Immature natural killer cell (primary cell): ENCODE measurements around the gene KLHL13. TPM values are rescaled to one million over a fixed set of nuclear protein-coding genes. Genes with fewer than 3 reads are reported as not detected.
A peak's percentile ranks its signal among the peaks of the same experiment; 100 is the strongest.
"Not testable (repeated sequence)": the region's sequence is repeated elsewhere in the genome, so short reads cannot be mapped to it uniquely, and the experiment has no call there.

Source experiments
- DNase-seq, 3 donors: peaks; one replicate each; pipeline ENCODE4 v3.0.0; 2022; ENCODE audit warnings: mixed read lengths in 1 of 3
- H3K27ac Mint-ChIP-seq, 6 donors: one replicate each; pipeline ENCODE4 v1.8.0; 2020; ENCODE audit warnings: mixed read lengths in 6 of 6, mild to moderate bottlenecking in 5 of 6, inconsistent platforms in 4 of 6, moderate library complexity in 3 of 6
- H3K27me3 Mint-ChIP-seq, 3 donors: one replicate each; pipeline ENCODE4 v1.8.0; 2020 to 2021; ENCODE audit warnings: low read depth in 3 of 3, mild to moderate bottlenecking in 3 of 3, mixed read lengths in 3 of 3, moderate library complexity in 3 of 3, inconsistent platforms in 1 of 3
- H3K36me3 Mint-ChIP-seq, 3 donors: one replicate each; pipeline ENCODE4 v1.8.0; 2020; ENCODE audit warnings: mixed read lengths in 3 of 3, inconsistent platforms in 2 of 3, mild to moderate bottlenecking in 2 of 3
- H3K4me1 Mint-ChIP-seq, 2 donors: one replicate each; pipeline ENCODE4 v1.8.0; 2020; ENCODE audit warnings: inconsistent platforms in 2 of 2, mild to moderate bottlenecking in 2 of 2, mixed read lengths in 2 of 2, moderate library complexity in 1 of 2
- H3K4me3 Mint-ChIP-seq, 5 donors: one replicate each; pipeline ENCODE4 v1.8.0; 2020; ENCODE audit warnings: mild to moderate bottlenecking in 5 of 5, mixed read lengths in 5 of 5, inconsistent platforms in 3 of 5, moderate library complexity in 3 of 5
- H3K9me3 Mint-ChIP-seq, 6 donors: one replicate each; pipeline ENCODE4 v1.8.0; 2020; ENCODE audit warnings: mild to moderate bottlenecking in 6 of 6, mixed read lengths in 6 of 6, inconsistent platforms in 4 of 6, moderate library complexity in 3 of 6
- polyA plus RNA-seq, 3 donors: library from polyadenylated mRNA; unstranded; fragments of 300-500 nt; fragmentation: Illumina TruSeq; gene quantifications; one replicate each; pipeline ENCODE4 v1.2.3, GENCODE V29; 2021

KLHL13 gene, protein sequence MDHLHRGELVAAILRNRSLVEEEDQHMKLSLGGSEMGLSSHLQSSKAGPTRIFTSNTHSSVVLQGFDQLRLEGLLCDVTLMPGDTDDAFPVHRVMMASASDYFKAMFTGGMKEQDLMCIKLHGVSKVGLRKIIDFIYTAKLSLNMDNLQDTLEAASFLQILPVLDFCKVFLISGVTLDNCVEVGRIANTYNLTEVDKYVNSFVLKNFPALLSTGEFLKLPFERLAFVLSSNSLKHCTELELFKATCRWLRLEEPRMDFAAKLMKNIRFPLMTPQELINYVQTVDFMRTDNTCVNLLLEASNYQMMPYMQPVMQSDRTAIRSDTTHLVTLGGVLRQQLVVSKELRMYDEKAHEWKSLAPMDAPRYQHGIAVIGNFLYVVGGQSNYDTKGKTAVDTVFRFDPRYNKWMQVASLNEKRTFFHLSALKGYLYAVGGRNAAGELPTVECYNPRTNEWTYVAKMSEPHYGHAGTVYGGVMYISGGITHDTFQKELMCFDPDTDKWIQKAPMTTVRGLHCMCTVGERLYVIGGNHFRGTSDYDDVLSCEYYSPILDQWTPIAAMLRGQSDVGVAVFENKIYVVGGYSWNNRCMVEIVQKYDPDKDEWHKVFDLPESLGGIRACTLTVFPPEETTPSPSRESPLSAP
- 1 to 10 TPM in 2 of 3 donors, under 1 TPM in 1; 0.43 to 2.6 (median 1.3) TPM for polyA plus RNA-seq

DNA sequence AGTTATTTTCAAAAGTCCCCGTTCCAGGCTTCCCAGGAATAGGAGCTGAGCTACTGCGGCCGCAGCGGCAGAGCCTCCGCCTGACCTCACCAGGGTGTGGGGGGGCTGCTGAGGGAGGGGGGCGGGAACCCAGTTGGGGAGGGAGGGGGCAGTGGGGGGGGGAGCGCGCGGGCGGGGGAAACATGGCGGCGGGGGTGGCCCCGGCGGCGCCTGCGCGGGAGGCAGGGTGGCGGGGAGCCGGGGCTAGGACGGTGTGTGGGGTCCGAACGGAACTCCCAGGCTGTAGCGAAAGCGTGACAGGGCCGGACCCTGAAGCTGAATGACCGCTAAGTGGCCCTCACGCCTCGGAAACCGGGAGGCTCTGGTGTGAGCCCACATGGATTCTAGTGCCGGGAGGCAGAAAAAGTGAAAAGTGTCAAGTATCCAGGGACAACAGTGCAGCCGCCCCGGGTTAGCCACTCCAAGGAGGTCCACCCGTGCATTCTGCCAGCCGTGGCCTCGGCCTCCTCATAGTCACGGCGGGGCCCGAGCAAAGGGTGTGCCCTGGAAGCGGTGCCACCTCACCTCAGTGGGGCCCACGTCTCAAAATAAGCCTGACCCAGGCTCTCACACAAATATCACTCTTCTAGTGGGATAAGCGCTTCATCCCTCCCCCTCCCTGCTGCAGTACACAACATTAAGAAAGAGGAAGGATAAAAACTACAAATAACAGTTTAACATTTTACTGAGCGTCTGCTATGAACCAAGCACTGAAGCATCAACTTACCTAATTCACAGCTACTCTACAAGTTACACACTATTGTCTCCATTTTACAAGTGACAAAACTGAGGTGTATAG, at the start of gene KLHL13:
Gene KLHL13, minus strand, starts transcription at position 98 of the 838 bp plus-strand sequence. CDS start 88,337 bp downstream, outside the sequence.
- peaks cover 2 to 14% (median 4%) of the 10 kb centered on the region in 3 donors for H3K27me3 Mint-ChIP-seq
- H3K27ac Mint-ChIP-seq = peak within 1 kb of the TSS in 4 of 6 donors; percentile 8 to 41 (median 24)
- peaks cover 4 to 14% of the 10 kb centered on the region in 2 donors for H3K4me1 Mint-ChIP-seq

DNA sequence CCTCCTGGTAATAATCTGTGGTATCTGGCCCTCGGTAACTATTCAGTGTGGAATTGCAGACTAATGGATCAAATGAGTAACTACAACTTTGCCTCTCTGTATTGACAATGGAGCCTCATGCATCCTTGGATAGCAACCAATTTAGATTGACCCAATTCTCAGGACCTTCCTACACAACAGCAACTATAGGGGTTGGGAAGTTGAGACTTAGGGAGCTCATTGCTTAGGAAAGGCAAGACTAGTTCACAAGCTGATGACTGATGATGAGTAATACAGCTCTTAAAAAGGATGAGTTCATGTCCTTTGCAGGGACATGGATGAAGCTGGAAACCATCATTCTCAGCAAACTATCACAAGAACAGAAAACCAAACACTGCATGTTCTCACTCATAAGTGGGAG, 47.5 kb upstream of the KLHL13 start:
- no peak overlapping the region for H3K27ac Mint-ChIP-seq
- peaks cover 2 to 11% (median 8%) of the 10 kb centered on the region in 3 donors for H3K27me3 Mint-ChIP-seq
- no peak for DNase-seq
- no peaks in the 10 kb centered on the region for H3K36me3 Mint-ChIP-seq
- H3K4me3 Mint-ChIP-seq = no peak overlapping the region
- no peaks in the 10 kb centered on the region for H3K4me1 Mint-ChIP-seq
- no peaks in the 10 kb centered on the region for H3K9me3 Mint-ChIP-seq

More for the DNA sequence above, at the start of gene KLHL13:
- no peaks in the 10 kb centered on the region for H3K36me3 Mint-ChIP-seq
- peak within 1 kb of the TSS; percentile 69 to 86 (median 78) for H3K4me3 Mint-ChIP-seq
- H3K9me3 Mint-ChIP-seq = no peaks in the 10 kb centered on the region
- DNase-seq = peak in 2 of 3 donors; percentile 2 to 7

DNA sequence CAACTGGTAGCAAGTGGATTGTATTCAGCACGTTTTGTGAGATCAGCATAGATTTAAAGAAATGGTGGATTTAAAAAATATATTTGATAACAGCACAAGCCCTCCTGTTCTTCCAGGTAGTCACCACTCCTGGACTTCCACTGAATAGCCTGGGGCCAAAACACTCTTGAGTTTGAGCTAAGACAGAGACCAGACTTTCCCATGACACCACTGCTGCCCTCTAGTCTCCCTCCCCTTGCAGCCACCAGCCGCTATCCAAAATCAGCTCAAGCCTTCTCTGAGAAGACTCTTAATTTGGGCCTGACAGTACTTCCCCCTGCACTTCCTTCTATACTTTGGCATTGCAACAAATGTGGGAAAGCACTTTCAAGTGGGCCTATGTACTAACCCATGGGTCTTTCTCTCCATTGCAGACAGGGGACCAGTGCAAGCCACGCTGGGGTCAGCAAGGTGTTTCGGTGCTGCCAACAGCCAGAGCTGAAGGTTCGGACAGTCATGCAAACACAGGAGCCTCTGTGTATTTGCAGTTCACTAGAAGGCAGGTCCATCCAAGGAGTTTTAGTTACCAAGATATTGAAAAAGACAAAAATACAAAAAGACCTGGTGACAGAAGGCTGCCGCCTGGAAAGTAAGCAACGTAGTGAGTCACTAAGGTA, 40.5 kb upstream of the KLHL13 start:
- Mint-ChIP-seq H3K4me3 (no peak overlapping the region), H3K9me3 (no peaks in the 10 kb centered on the region), H3K36me3 (no peaks in the 10 kb centered on the region), H3K4me1 (no peaks in the 10 kb centered on the region), H3K27ac (no peak overlapping the region), H3K27me3 (peaks cover 1 to 4% (median 3%) of the 10 kb centered on the region in 3 donors)
- DNase-seq = no peak

DNA sequence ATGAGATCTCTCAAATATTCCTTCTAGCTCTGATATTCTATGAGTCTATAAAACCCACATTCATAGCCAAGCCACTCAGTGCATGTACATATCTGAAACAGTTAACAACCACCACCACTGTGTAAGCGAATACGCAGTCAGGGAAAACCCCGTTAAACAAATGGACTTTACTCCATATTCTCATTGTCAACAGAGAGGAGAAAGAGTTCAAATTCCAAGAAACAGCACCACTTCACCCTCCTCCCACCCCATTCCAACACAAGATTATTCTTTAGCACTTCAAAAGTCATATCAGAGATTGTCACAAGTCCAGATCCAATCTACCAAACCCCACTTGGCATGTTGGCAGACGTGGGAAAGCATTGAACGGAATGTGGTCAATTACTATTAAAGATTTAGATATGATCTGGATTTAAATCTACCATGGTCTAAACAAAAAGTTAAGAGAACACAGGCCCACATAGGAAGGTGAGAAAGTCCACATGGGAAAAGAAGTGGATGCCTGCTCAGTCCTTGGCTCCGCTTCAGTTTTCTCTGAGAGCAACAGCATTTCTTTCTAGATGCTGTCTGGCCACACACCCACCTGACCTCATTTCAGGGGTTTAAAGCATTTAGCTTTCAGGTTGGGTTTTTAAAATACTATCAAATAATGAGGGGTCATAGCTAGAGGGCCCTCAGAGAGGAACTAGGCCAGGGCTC, 39.8 kb upstream of the KLHL13 start:
- H3K36me3 Mint-ChIP-seq = no peaks in the 10 kb centered on the region
- no peak for DNase-seq
- no peaks in the 10 kb centered on the region for H3K4me1 Mint-ChIP-seq
- no peaks in the 10 kb centered on the region for H3K9me3 Mint-ChIP-seq
- no peak overlapping the region for H3K4me3 Mint-ChIP-seq
- no peak overlapping the region for H3K27ac Mint-ChIP-seq
- peaks cover 1 to 7% (median 3%) of the 10 kb centered on the region in 3 donors for H3K27me3 Mint-ChIP-seq

DNA sequence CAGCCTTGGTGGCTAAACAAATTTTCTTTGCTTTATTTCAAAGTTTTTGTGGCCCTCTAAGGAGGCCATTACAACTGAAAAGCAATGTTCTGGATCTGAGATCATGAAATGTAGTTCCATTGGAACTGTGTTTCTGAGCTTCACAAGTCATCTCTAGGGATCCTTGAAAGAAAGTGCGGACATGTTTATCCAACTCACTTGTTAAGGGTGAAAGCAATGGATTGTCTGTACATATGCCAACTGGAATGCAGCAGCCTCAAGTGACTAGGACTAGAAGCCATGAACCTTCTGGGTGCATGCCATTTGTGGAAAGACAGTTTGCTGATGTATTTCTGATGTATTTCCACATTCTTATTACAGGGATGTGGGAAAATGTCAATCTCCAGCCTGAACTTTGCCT, 36.7 kb upstream of the KLHL13 start:
- H3K9me3 Mint-ChIP-seq = no peaks in the 10 kb centered on the region

DNA sequence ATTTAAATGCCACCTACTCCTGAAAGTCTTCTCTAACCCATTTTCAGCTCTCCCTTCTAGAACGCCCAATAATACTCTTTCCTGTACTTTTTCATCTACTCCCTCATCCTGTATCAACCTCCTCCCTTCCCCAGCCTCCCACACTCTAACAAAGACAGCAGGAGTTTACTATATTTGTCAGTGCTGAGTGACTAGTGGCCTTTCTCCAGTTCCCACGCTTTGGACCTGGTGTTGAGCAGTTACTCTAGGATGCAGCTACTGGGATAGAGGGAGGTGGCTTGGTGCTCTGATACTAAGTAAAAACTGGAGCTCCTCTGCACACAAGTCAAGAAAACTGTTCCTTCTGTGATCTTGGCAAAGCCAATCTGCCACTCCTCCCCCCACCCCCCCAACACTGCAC, 36.1 kb upstream of the KLHL13 start:
- H3K27me3 Mint-ChIP-seq = peaks cover 0 to 7% (median 3%) of the 10 kb centered on the region in 3 donors
- no peak for DNase-seq
- no peaks in the 10 kb centered on the region for H3K9me3 Mint-ChIP-seq
- H3K36me3 Mint-ChIP-seq = no peaks in the 10 kb centered on the region
- no peak overlapping the region for H3K27ac Mint-ChIP-seq
- H3K4me3 Mint-ChIP-seq = no peak overlapping the region
- no peaks in the 10 kb centered on the region for H3K4me1 Mint-ChIP-seq

More for the DNA sequence above, 36.7 kb upstream of the KLHL13 start:
- Mint-ChIP-seq H3K27ac (no peak overlapping the region), H3K27me3 (peaks cover 0 to 7% (median 3%) of the 10 kb centered on the region in 3 donors), H3K36me3 (no peaks in the 10 kb centered on the region), H3K4me1 (no peaks in the 10 kb centered on the region), H3K4me3 (no peak overlapping the region)
- no peak for DNase-seq

DNA sequence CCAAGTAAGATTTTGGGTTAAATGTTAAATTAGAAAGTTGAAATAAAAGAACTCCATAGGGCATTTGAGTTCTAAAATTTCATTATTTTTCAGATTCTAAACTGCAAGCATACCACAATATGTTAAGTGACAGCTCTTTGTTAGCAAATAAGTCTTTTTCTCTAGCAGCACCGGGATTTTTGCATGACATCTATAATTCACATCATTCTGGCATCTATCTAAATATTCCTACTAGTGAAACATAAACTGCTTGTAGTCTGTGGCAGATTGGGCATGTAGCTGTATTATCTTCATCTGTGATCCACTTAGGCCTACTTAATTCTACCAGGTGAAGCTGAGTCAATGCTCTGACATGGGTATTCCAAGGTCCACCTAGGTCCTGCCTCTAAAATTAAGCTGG, 32.1 kb upstream of the KLHL13 start:
- Mint-ChIP-seq H3K4me1 (no peaks in the 10 kb centered on the region), H3K27ac (no peak overlapping the region), H3K4me3 (no peak overlapping the region), H3K36me3 (no peaks in the 10 kb centered on the region), H3K27me3 (peaks cover 4 to 7% (median 5%) of the 10 kb centered on the region in 3 donors), H3K9me3 (no peaks in the 10 kb centered on the region)
- DNase-seq = no peak

DNA sequence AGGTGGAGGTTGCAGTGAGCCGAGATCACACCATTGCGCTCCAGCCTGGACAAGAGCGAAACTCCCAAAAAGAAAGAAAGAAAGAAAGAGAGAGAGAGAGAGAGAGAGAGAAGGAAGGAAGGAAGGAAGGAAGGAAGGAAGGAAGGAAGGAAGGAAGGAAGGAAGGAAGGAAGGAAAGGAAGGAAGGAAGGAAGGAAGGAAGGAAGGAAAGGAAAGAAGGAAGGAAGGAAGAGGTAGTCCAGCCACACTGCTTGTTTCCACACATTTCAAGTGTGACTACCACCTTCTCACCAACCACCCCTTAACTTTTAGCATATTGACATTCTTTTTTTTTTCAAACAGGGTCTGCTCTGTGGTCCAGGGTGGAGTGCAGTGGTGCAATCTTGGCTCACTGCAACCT, 31.2 kb upstream of the KLHL13 start:
- H3K36me3 Mint-ChIP-seq, H3K4me1 Mint-ChIP-seq, H3K4me3 Mint-ChIP-seq, H3K27me3 Mint-ChIP-seq, H3K27ac Mint-ChIP-seq, DNase-seq, H3K9me3 Mint-ChIP-seq: not testable (repeated sequence)

DNA sequence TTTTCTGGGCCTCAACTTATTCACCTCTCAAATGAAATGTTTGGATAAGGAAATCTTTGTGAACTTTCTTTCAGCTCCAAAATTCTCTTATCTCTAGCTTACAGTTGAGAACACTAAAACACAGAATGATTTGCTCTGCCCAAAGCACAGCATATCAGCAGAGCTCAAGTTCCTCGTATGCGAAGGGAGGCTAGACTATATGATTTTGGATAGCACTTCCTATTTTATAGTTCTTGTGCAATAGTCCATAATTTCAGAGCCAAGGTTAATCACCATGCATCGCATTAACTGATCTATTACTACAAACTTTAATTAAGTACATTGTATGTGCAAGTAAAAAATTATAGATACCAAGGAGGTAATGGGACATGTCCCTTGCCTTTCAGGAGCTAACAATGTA, 27.0 kb upstream of the KLHL13 start:
- Mint-ChIP-seq H3K9me3 (no peaks in the 10 kb centered on the region), H3K27ac (no peak overlapping the region), H3K4me1 (no peaks in the 10 kb centered on the region), H3K36me3 (no peaks in the 10 kb centered on the region), H3K27me3 (peaks cover 2 to 5% (median 3%) of the 10 kb centered on the region in 3 donors), H3K4me3 (no peak overlapping the region)
- no peak for DNase-seq

DNA sequence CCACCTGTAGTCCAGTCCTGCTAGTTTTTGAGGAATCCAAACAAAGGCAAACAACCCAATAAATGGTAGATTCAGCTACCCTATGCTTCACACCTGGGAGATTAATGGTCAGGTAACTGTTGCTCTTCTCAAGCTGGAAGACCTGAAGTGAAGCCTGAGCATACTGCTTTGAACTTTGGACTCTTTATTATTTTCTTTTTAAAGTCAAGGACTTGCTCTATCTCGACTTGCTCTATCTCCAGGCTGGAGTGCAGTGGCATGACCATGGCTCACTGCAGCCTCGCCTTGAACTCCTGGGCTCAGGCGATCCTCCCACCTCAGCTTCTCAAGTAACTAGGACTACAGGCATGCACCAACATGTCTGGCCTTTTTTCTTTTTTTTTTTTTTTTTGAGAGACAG, 14.7 kb upstream of the KLHL13 start:
- no peaks in the 10 kb centered on the region for H3K9me3 Mint-ChIP-seq
- DNase-seq = no peak
- no peak overlapping the region for H3K4me3 Mint-ChIP-seq
- no peaks in the 10 kb centered on the region for H3K4me1 Mint-ChIP-seq
- no peaks in the 10 kb centered on the region for H3K36me3 Mint-ChIP-seq
- H3K27me3 Mint-ChIP-seq = peaks cover 0 to 5% (median 0%) of the 10 kb centered on the region in 3 donors
- no peak overlapping the region for H3K27ac Mint-ChIP-seq

DNA sequence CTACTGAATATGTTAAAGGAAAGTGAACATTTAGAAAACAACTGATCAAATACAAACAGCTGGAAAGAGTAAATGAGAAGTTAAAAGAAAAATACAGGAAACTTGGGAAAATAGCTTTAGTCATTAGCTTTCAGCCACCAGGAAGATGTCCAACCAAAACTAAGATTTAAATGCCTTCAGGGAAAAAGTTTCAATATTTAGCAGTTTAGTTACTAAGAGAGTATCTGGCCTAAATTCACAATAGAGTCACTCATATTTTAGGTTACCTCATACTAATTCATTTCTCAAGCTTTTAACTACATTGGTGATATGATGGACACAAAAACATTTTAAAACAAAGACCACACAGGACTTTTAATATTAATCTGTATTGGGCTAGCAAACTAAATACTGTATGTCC, 13.1 kb upstream of the KLHL13 start:
- no peaks in the 10 kb centered on the region for H3K4me1 Mint-ChIP-seq
- no peaks in the 10 kb centered on the region for H3K36me3 Mint-ChIP-seq
- no peaks in the 10 kb centered on the region for H3K9me3 Mint-ChIP-seq
- DNase-seq = no peak
- no peak overlapping the region for H3K4me3 Mint-ChIP-seq
- no peak overlapping the region for H3K27ac Mint-ChIP-seq
- H3K27me3 Mint-ChIP-seq = peaks cover 0 to 5% (median 0%) of the 10 kb centered on the region in 3 donors

DNA sequence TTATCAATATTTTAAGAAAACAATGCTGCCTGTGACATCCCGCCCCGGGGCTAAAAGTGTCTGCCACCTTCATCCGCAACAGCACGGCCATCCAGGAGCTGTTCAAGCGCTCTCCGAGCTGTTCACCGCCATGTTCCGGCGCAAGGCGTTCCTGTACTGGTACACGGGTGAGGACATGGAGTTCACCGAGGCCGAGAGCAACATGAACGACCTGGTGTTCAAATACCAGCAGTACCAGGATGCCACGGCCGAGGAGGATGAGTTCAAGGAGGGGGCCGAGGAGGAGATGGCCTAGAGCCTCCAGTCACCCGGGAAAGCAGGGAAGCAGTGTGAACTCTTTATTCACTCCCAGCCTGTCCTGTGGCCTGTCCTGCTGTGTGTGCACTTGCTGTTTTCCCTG, 12.1 kb upstream of the KLHL13 start:
- Mint-ChIP-seq H3K4me1 (no peaks in the 10 kb centered on the region), H3K4me3 (no peak overlapping the region), H3K27ac (no peak overlapping the region), H3K27me3 (peaks cover 0 to 3% (median 0%) of the 10 kb centered on the region in 3 donors), H3K36me3 (no peaks in the 10 kb centered on the region), H3K9me3 (no peaks in the 10 kb centered on the region)
- DNase-seq = no peak

DNA sequence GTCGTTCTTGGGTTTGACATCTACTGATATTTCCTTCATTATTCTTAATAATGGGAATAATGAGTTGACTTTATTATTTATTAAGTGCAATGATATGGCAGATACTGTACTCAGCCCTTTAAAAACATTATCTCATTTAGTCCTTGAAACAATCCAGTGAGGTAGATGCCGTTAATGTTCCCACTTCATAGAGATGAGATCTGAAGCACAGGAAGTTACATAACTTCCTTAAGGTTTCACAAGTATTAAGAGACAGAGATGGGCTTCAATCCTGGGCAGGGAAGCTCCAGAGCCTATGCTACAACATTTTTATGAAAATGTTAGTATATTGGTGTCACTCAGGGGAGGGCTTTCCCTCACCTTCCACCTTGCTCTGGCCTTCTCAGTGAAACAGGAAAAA, 9.7 kb upstream of the KLHL13 start:
- no peaks in the 10 kb centered on the region for H3K9me3 Mint-ChIP-seq
- H3K4me1 Mint-ChIP-seq = no peaks in the 10 kb centered on the region
- no peak for DNase-seq
- no peak overlapping the region for H3K4me3 Mint-ChIP-seq
- H3K27me3 Mint-ChIP-seq = peaks cover 0 to 3% (median 0%) of the 10 kb centered on the region in 3 donors
- H3K27ac Mint-ChIP-seq = no peak overlapping the region
- H3K36me3 Mint-ChIP-seq = no peaks in the 10 kb centered on the region
